ENCODE results near the gene MFSD6. TPM values are rescaled to one million over a fixed set of nuclear protein-coding genes. Genes with fewer than 3 reads are reported as not detected.

Gene MFSD6
- total RNA-seq, 2 experiments from 2014 or later: 21.0 to 21.6 TPM

- peaks cover 18% of the 10 kb centered on the region for H3K9me3 Mint-ChIP-seq
- H3K27me3 Mint-ChIP-seq (ENCODE audit: low read depth): no peaks in the 10 kb centered on the region
- intact Hi-C loops (cut with micrococcal nuclease): loop anchor here (1.0 to 10.0 kb wide), 9 partner anchors 115 to 1229 kb away; partner anchors contain the start of genes ASNSD1, NABP1, ORMDL1 and PMS1
- peaks cover 34% of the 10 kb centered on the region for H3K36me3 Mint-ChIP-seq (ENCODE audit: low read depth)
- H3K4me3 Mint-ChIP-seq: peak overlapping the region; percentile 96
- CTCF ChIA-PET: interaction anchor here (0.6 to 1.8 kb wide), 5 partner anchors 17 to 163 kb away, joined by 3 to 7 read pairs (median 3); no protein-coding TSS in a partner anchor
- DNase-seq: no peak
- peaks cover 62% of the 10 kb centered on the region for H3K4me1 Mint-ChIP-seq (ENCODE audit: low read depth)
- H3K27ac Mint-ChIP-seq: peak overlapping the region; percentile 100
These were observed 125.2 kb downstream of the MFSD6 start for GRCh38 chr2:190533175-190533967.

DNA sequence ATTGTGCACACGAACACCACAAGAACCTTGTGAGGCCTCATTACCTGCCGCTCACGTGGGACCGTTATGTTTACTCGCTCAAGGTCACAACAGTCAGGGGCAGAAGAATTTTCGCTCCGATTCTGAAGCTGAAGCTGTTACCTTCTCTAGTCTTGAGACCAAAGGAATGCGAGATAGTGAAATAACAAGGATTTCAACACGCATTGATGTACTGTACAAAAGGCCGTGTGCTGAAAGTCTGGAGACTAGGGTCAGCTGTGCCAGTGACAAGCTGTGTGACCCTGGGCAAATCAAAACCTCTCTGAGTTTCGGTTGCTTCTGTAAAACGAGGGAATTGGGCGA lies 125.8 kb downstream of the MFSD6 start:
- peak overlapping the region; percentile 100 for H3K27ac Mint-ChIP-seq
- intact Hi-C loops (cut with micrococcal nuclease): loop anchor here (1.0 to 10.0 kb wide), 17 partner anchors 114 to 1229 kb away; partner anchors contain the start of genes ASNSD1, GLS, NABP1 and ORMDL1
- peak overlapping the region; percentile 96 for H3K4me3 Mint-ChIP-seq
- H3K36me3 Mint-ChIP-seq (ENCODE audit: low read depth): peaks cover 39% of the 10 kb centered on the region
- CTCF ChIA-PET: interaction anchor here (1.0 to 1.8 kb wide), 2 partner anchors 18 to 43 kb away, joined by 3 to 7 read pairs; no protein-coding TSS in a partner anchor
- peak; percentile 84 for DNase-seq
- H3K9me3 Mint-ChIP-seq: peaks cover 24% of the 10 kb centered on the region
- H3K4me1 Mint-ChIP-seq (ENCODE audit: low read depth): peaks cover 56% of the 10 kb centered on the region
- H3K27me3 Mint-ChIP-seq (ENCODE audit: low read depth): no peaks in the 10 kb centered on the region

DNA sequence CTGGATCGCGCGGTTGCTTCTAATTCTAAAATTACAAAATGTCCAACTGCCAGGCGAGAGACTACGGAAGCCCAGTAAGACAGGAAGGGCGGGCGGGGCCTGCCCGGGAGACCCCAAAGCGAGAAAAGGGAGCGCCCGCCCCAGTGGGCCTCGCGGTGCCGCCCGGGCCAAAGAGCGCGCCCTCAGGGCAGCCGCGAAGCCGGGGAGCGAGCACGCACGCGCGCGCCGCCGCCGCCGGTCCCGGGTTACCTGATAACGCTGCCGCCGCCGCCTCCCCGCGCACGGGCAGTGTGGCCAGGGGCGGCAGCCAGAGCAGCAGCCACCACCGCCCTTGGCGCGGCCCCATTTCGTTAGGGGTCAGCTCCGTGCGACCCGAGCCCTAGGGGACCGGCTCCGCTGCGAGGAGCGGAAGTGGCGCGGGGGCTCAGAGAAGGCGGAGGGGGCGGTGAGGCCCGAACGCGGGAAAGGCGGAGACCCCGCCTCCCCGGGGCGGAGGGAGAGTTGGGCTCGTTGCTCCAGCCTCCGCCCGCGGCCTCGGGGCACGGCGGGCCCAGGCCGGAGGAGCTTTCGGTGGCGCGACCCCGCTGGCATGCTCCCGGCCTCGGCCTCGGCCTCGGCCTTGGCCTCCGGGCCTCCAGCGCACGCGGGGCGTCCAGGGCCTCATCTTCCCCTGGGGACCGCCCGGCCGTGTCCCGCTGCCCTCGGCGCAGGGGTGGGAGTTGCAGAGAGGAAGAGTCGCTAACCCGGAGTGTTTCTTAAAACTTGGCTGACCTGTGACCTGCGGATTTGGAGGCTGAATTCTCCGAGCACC lies 126.4 kb downstream of the MFSD6 start, which contains the start of gene NEMP2:
Gene NEMP2 (minus strand): TSS at position 413 of the 811 bp plus-strand sequence. CDS start 67 bp downstream, at position 346.
- H3K4me1 Mint-ChIP-seq (ENCODE audit: low read depth): peaks cover 51% of the 10 kb centered on the region
- CTCF ChIA-PET: interaction anchor here (1.0 kb wide), 1 partner anchor 42 kb away, joined by 3 read pairs; no protein-coding TSS in a partner anchor
- peaks cover 28% of the 10 kb centered on the region for H3K9me3 Mint-ChIP-seq
- H3K27me3 Mint-ChIP-seq (ENCODE audit: low read depth): no peaks in the 10 kb centered on the region
- peak within 1 kb of the TSS; percentile 96 for H3K4me3 Mint-ChIP-seq
- peak; percentile 82 for DNase-seq
- H3K36me3 Mint-ChIP-seq (ENCODE audit: low read depth): peaks cover 43% of the 10 kb centered on the region
- intact Hi-C loops (cut with micrococcal nuclease): loop anchor here (1.0 to 10.0 kb wide), 15 partner anchors 127 to 1230 kb away; partner anchors contain the start of genes ASNSD1, GLS, NABP1 and ORMDL1
- peak within 1 kb of the TSS; percentile 100 for H3K27ac Mint-ChIP-seq

DNA sequence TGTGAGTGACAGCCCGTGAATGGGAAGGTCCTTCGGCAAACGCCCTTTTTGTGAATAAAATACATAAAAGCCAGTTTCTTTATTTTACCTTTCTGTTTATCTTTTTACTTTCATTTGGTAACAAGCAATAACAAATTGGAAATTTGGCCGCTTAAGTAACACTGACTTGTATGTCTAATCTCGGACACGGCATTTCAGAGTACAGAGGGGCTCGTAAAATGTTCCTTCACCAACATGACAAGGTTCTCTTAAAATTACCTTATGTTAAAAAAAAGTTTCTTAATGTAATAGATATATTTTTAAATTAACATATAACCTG lies 126.9 kb downstream of the MFSD6 start:
- CTCF ChIA-PET: no interaction called here
- Mint-ChIP-seq H3K27ac (peak overlapping the region; percentile 96), H3K36me3 (ENCODE audit: low read depth) (peaks cover 47% of the 10 kb centered on the region), H3K27me3 (ENCODE audit: low read depth) (no peaks in the 10 kb centered on the region), H3K4me3 (peak overlapping the region; percentile 96), H3K9me3 (peaks cover 32% of the 10 kb centered on the region), H3K4me1 (ENCODE audit: low read depth) (peaks cover 45% of the 10 kb centered on the region)
- no peak for DNase-seq
- intact Hi-C loops (cut with micrococcal nuclease): loop anchor here (2.0 to 10.0 kb wide), 6 partner anchors 188 to 1230 kb away; partner anchors contain the start of genes STAT1, STAT4 and WDR75

DNA sequence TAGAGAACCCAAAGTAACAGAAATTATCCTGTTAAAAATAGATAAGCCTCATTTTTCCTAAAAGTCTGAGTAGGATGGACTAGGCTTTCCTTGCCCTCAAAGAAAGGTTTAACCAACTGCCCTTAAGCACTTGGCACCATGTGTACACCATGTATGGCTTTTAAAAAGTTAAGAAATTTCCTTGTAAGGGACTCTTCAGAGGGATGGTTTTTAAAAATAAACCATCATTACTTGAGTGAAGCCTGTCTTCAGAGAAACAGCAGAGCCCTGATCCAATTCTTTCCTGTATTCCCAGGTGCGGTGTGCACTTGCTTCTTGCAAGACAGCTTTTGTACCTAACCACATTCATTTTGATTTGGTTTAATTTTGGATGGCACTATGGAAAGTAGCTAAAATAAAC lies 127.4 kb downstream of the MFSD6 start:
- CTCF ChIA-PET: interaction anchor here (0.9 to 1.0 kb wide), 2 partner anchors 19 to 40 kb away, joined by 3 to 4 read pairs; no protein-coding TSS in a partner anchor
- peaks cover 40% of the 10 kb centered on the region for H3K4me1 Mint-ChIP-seq (ENCODE audit: low read depth)

DNA sequence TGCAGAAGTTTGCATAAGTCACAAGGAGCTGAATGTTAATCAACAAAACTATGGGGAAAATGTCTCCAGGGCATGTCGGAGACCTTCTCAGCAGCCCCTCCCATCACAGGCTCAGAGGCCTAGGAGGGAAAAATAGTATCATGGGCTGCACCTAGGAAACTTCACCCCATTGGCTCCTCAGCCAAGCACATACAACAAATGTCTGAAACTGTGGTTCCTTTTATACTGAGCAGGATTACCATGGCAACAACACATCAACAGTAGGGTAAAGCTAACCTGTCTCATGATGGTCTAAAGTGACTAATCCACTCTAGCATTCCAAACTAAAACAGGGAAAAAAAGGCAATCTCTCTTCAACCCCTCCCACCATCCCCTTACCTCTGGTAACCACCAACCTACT lies 129.6 kb downstream of the MFSD6 start:
- peaks cover 62% of the 10 kb centered on the region for H3K36me3 Mint-ChIP-seq (ENCODE audit: low read depth)
- H3K4me1 Mint-ChIP-seq (ENCODE audit: low read depth): peaks cover 19% of the 10 kb centered on the region
- H3K27me3 Mint-ChIP-seq (ENCODE audit: low read depth): no peaks in the 10 kb centered on the region
- peaks cover 58% of the 10 kb centered on the region for H3K9me3 Mint-ChIP-seq
- no peak overlapping the region for H3K27ac Mint-ChIP-seq
- intact Hi-C loops (cut with micrococcal nuclease): loop anchor here (10.0 kb wide), 4 partner anchors 577 to 1233 kb away; partner anchors contain the start of genes STAT4 and WDR75
- CTCF ChIA-PET: no interaction called here
- H3K4me3 Mint-ChIP-seq: no peak overlapping the region
- no peak for DNase-seq

More for the DNA sequence above, 127.4 kb downstream of the MFSD6 start:
- H3K27ac Mint-ChIP-seq: peak overlapping the region; percentile 68
- no peaks in the 10 kb centered on the region for H3K27me3 Mint-ChIP-seq (ENCODE audit: low read depth)
- H3K9me3 Mint-ChIP-seq: peaks cover 37% of the 10 kb centered on the region
- intact Hi-C loops (cut with micrococcal nuclease): loop anchor here (2.0 to 10.0 kb wide), 6 partner anchors 187 to 1231 kb away; partner anchors contain the start of genes STAT1, STAT4 and WDR75
- H3K4me3 Mint-ChIP-seq: peak overlapping the region; percentile 96
- peaks cover 48% of the 10 kb centered on the region for H3K36me3 Mint-ChIP-seq (ENCODE audit: low read depth)
- no peak for DNase-seq

DNA sequence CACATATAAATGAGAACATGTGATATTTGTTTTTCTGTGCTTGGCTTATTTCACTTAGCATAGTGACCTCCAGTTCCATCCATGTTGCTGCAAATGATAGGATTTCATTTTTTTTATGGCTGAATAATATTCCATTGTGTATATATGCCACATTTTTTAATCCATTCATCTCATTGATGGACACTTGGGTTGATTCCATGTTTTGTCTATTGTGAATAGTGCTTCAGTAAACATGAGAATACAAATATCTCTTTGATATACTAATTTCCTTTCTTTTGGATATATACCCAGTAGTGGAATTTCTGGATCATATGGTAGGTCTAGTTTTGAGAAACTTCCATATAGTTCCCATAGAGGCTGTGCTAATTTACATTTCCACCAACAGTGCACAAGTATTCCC lies 130.0 kb downstream of the MFSD6 start:
- CTCF ChIA-PET: interaction anchor here (0.7 kb wide), 1 partner anchor 12 kb away, joined by 3 read pairs; no protein-coding TSS in a partner anchor
- H3K4me1 Mint-ChIP-seq (ENCODE audit: low read depth): peaks cover 15% of the 10 kb centered on the region
- H3K36me3 Mint-ChIP-seq (ENCODE audit: low read depth): peaks cover 63% of the 10 kb centered on the region
- no peak overlapping the region for H3K27ac Mint-ChIP-seq
- no peak for DNase-seq
- intact Hi-C loops (cut with micrococcal nuclease): loop anchor here (10.0 kb wide), 4 partner anchors 577 to 1233 kb away; partner anchors contain the start of genes STAT4 and WDR75
- no peak overlapping the region for H3K4me3 Mint-ChIP-seq
- H3K27me3 Mint-ChIP-seq (ENCODE audit: low read depth): no peaks in the 10 kb centered on the region
- peaks cover 59% of the 10 kb centered on the region for H3K9me3 Mint-ChIP-seq

DNA sequence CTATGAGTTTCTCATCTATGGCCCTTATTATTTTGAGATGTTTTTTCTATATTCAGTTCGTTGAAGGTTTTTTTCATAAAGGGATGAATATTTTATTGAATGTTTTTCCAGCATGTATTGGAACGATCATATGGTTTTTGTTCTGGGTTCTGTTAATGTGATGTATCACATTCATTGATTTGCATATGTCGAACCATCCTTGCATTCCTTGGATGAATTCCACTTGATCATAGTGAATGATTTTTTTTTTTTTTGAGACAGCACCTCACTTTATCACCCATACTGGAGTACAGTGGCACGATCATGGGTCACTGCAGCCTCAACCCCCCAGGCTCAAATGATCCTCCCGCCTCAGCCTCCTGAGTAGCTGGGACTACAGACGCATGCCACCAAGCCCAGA lies 131.9 kb downstream of the MFSD6 start:
- Mint-ChIP-seq H3K9me3 (peaks cover 59% of the 10 kb centered on the region), H3K4me1 (ENCODE audit: low read depth) (peaks cover 14% of the 10 kb centered on the region), H3K36me3 (ENCODE audit: low read depth) (peaks cover 55% of the 10 kb centered on the region), H3K27ac (no peak overlapping the region), H3K4me3 (no peak overlapping the region), H3K27me3 (ENCODE audit: low read depth) (no peaks in the 10 kb centered on the region)
- no peak for DNase-seq
- intact Hi-C loops (cut with micrococcal nuclease): no loop called here
- CTCF ChIA-PET: no interaction called here

DNA sequence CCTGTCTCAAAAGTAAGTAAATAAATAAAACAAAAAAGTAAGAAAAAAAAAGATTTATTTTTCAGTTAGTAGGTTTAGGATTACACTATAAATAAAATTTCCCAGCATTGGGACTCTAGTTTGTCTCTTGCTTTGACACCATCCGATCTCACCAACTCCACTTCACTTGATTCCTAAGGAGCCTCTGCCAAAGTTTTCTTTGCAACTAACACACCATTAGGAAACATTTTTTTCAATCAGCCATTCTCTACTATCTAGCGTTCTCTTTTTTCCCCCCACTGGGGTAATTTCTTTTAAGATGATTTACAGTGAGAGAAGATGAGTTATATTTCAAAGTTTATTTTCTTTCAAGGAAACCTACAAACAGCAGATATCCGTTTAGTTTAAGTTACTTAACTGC lies 136.9 kb downstream of the MFSD6 start:
- Mint-ChIP-seq H3K27ac (peak overlapping the region; percentile 24), H3K4me1 (ENCODE audit: low read depth) (peaks cover 10% of the 10 kb centered on the region), H3K27me3 (ENCODE audit: low read depth) (no peaks in the 10 kb centered on the region), H3K36me3 (ENCODE audit: low read depth) (peaks cover 17% of the 10 kb centered on the region), H3K4me3 (no peak overlapping the region), H3K9me3 (peaks cover 27% of the 10 kb centered on the region)
- CTCF ChIA-PET: no interaction called here
- no peak for DNase-seq
- intact Hi-C loops (cut with micrococcal nuclease): no loop called here

DNA sequence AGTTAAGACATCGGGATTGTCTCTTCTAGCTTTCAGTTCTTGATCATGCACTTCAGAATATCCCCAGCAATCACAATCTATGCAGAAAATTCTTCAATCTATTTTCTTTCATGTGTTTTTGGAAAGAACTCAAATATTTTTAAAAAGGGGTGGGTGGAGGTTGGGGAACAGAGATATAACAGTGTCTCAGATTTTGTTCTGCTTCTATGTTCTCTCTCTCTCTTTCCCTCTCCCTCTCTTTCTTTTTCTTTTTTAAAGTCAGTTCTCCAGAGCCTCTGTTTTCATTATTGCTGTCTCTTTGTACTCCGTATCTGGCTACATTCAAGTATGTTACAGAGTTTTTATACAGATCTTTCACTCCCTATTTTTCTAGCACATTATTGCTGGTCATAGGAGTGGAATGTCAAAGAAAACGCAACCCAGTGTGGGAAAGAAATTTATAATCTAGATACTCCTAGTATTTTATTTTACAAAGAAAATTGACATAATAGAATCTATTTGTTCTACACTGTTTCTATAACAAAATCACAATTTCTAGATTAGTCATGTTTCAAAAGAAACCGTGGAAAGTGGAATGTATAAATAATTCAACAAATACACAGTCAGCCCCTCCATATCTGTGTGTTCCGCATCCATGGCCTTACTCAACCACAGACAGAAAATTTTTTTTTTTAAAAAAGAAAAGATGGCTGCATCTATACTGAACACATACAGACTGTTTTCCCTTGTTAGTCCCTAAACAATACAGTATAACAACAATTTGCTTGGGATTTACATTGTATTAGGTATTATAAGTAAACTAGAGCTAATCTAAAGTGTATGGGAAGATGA lies 137.6 kb downstream of the MFSD6 start:
- Mint-ChIP-seq H3K4me3 (no peak overlapping the region), H3K9me3 (peaks cover 20% of the 10 kb centered on the region), H3K27ac (no peak overlapping the region), H3K36me3 (ENCODE audit: low read depth) (peaks cover 14% of the 10 kb centered on the region), H3K27me3 (ENCODE audit: low read depth) (no peaks in the 10 kb centered on the region), H3K4me1 (ENCODE audit: low read depth) (peaks cover 10% of the 10 kb centered on the region)
- intact Hi-C loops (cut with micrococcal nuclease): no loop called here
- CTCF ChIA-PET: no interaction called here
- DNase-seq: no peak

- peaks cover 12% of the 10 kb centered on the region for H3K4me1 Mint-ChIP-seq (ENCODE audit: low read depth)
- intact Hi-C loops (cut with micrococcal nuclease): no loop called here
- H3K27ac Mint-ChIP-seq: no peak overlapping the region
- CTCF ChIA-PET: interaction anchor here (0.7 kb wide), 1 partner anchor 18 kb away, joined by 3 read pairs; no protein-coding TSS in a partner anchor
- H3K4me3 Mint-ChIP-seq: no peak overlapping the region
- H3K27me3 Mint-ChIP-seq (ENCODE audit: low read depth): no peaks in the 10 kb centered on the region
- H3K9me3 Mint-ChIP-seq: peaks cover 11% of the 10 kb centered on the region
- no peak for DNase-seq
- peaks cover 9% of the 10 kb centered on the region for H3K36me3 Mint-ChIP-seq (ENCODE audit: low read depth)
These were observed 138.6 kb downstream of the MFSD6 start for GRCh38 chr2:190546734-190547133.

All from activated naive CD4-positive, alpha-beta T cell treated with anti-CD3 and anti-CD28 coated beads for 36 hours (primary cell).